NCI-H128 (cell line): Measurements from ENCODE around the gene MED25.

Source experiments
- DNase-seq: peaks from one replicate; lab custom pipeline; 2025; ENCODE audit not compliant: unreplicated experiment; lab: John Stamatoyannopoulos, UW

MED25 gene

GRCh38 chr19:49883094-49883493 is 65.0 kb downstream of the MED25 start:
- DNase-seq, result no peak

- DNase-seq, result no peak
Observed at GRCh38 chr19:49884109-49884508, 66.0 kb downstream of the MED25 start.

- no peak for DNase-seq
Observed at GRCh38 chr19:49884760-49885159, 66.7 kb downstream of the MED25 start.
